HepG2 (cell line): ENCODE results near the gene GTPBP6. TPM values are rescaled to one million over a fixed set of nuclear protein-coding genes. Genes with fewer than 3 reads are reported as not detected.

Experiments
- KAT7 ChIP-seq: IDR thresholded peaks from 2 replicates; pipeline ENCODE4 v1.6.1; 2018; ENCODE audit warnings: borderline replicate concordance, missing compliant biosample characterization
- LCORL ChIP-seq, 2 experiments: fragments of 450-650 bp in 1 of 2; sonication (generic) in 1 of 2; formaldehyde crosslinking in 1 of 2; IDR thresholded peaks; 2 replicates each; pipeline versions ENCODE4 v1.5.0 to v1.6.1; 2017 to 2020; ENCODE audit warnings: antibody characterized with exemption in 1 of 2, missing genetic modification reagents in 1 of 2
- NFATC3 ChIP-seq: sonication (generic); formaldehyde crosslinking; IDR thresholded peaks from 2 replicates; pipeline ENCODE4 v1.5.1; 2020; ENCODE audit warnings: mild to moderate bottlenecking, missing genetic modification reagents
- PAX8 ChIP-seq: sonication (generic); formaldehyde crosslinking; IDR thresholded peaks from 2 replicates; pipeline ENCODE4 v1.8.0; 2022; ENCODE audit warnings: mild to moderate bottlenecking, missing genetic modification reagents, borderline replicate concordance
- TRIM24 ChIP-seq: sonication (generic); formaldehyde crosslinking; IDR thresholded peaks from 2 replicates; pipeline ENCODE4 v1.8.0; 2022; ENCODE audit warnings: mild to moderate bottlenecking, missing genetic modification reagents
- ZNF609 ChIP-seq: sonication (generic); formaldehyde crosslinking; IDR thresholded peaks from 2 replicates; pipeline ENCODE4 v1.4.0; 2020; ENCODE audit warnings: mild to moderate bottlenecking, missing genetic modification reagents, borderline replicate concordance
- ZNF687 ChIP-seq: sonication (generic); formaldehyde crosslinking; IDR thresholded peaks from 2 replicates; pipeline ENCODE4 v1.5.1; 2020; ENCODE audit warnings: mild to moderate bottlenecking, missing genetic modification reagents, moderate library complexity
- polyA plus RNA-seq, 8 experiments: library from polyadenylated mRNA; depleted of rRNA in 3 of 8; stranded (reverse) in 7 of 8; unstranded in 1 of 8; fragments of >200 nt; fragmentation: Illumina TruSeq in 4 of 8; extraction: Trizol in 4 of 8; gene quantifications; 2 replicates each; pipeline versions ENCODE4 v1.2.1 to v1.2.3, GENCODE V29; 2011 to 2016; ENCODE audit warnings: low read depth in 4 of 8, missing spikeins in 1 of 8, mixed read lengths in 1 of 8; ENCODE audit not compliant: insufficient read depth in 1 of 8
- total RNA-seq, 5 experiments: library from RNA; depleted of rRNA; stranded (reverse); fragments of >200 nt; fragmentation: Illumina TruSeq; extraction: Trizol; gene quantifications; 2 replicates each; pipeline ENCODE4 v1.2.3, GENCODE V29; 2016; ENCODE audit warnings: low read depth in 1 of 5
- TF ChIP-seq, protein P1 (sequence below): IDR thresholded peaks from 2 replicates; pipeline ENCODE4 v1.4.0; 2020; ENCODE audit warnings: mild to moderate bottlenecking, missing genetic modification reagents

The GTPBP6 gene
- total and polyA plus RNA-seq, 2 of the 13 experiments (the other 11 are each of a cell fraction or from before 2014, with no cell fraction given): 20.2 to 39.6 TPM

- TF ChIP-seq LCORL (IDR thresholded peaks at IDR 0.05): no peak
- TF ChIP-seq LCORL (CRISPR knock-in tag; IDR thresholded peaks at IDR 0.05): peak; percentile 42; the same call in 1 of the 2 replicates
- TF ChIP-seq, protein P1, sequence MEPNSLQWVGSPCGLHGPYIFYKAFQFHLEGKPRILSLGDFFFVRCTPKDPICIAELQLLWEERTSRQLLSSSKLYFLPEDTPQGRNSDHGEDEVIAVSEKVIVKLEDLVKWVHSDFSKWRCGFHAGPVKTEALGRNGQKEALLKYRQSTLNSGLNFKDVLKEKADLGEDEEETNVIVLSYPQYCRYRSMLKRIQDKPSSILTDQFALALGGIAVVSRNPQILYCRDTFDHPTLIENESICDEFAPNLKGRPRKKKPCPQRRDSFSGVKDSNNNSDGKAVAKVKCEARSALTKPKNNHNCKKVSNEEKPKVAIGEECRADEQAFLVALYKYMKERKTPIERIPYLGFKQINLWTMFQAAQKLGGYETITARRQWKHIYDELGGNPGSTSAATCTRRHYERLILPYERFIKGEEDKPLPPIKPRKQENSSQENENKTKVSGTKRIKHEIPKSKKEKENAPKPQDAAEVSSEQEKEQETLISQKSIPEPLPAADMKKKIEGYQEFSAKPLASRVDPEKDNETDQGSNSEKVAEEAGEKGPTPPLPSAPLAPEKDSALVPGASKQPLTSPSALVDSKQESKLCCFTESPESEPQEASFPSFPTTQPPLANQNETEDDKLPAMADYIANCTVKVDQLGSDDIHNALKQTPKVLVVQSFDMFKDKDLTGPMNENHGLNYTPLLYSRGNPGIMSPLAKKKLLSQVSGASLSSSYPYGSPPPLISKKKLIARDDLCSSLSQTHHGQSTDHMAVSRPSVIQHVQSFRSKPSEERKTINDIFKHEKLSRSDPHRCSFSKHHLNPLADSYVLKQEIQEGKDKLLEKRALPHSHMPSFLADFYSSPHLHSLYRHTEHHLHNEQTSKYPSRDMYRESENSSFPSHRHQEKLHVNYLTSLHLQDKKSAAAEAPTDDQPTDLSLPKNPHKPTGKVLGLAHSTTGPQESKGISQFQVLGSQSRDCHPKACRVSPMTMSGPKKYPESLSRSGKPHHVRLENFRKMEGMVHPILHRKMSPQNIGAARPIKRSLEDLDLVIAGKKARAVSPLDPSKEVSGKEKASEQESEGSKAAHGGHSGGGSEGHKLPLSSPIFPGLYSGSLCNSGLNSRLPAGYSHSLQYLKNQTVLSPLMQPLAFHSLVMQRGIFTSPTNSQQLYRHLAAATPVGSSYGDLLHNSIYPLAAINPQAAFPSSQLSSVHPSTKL (CRISPR knock-in tag): peak; percentile 62
- TF ChIP-seq ZNF687: peak; percentile 47
- peak; percentile 44; the same call in 1 of the 2 replicates for TF ChIP-seq ZNF609
- no peak for TF ChIP-seq NFATC3 (CRISPR knock-in tag)
- no peak for TF ChIP-seq PAX8 (CRISPR knock-in tag)
- TF ChIP-seq KAT7 (CRISPR knock-in tag): no peak
- no peak for TF ChIP-seq TRIM24 (CRISPR knock-in tag)
These were observed 43.6 kb downstream of the GTPBP6 start (continued) for GRCh38 chrX:274904-275475.
